NCI-H2107 treated with DMSO at 0.1 percent for 48 hours (cell line): ENCODE results near the gene NFKB2.

ENCODE experiments used
- DNase-seq: peaks from one replicate; lab custom pipeline; 2025; ENCODE audit not compliant: unreplicated experiment; lab: John Stamatoyannopoulos, UW

The NFKB2 gene

GRCh38 chr10:102407425-102408130 lies 12.1 kb downstream of the NFKB2 start:
- DNase-seq = no peak

DNA sequence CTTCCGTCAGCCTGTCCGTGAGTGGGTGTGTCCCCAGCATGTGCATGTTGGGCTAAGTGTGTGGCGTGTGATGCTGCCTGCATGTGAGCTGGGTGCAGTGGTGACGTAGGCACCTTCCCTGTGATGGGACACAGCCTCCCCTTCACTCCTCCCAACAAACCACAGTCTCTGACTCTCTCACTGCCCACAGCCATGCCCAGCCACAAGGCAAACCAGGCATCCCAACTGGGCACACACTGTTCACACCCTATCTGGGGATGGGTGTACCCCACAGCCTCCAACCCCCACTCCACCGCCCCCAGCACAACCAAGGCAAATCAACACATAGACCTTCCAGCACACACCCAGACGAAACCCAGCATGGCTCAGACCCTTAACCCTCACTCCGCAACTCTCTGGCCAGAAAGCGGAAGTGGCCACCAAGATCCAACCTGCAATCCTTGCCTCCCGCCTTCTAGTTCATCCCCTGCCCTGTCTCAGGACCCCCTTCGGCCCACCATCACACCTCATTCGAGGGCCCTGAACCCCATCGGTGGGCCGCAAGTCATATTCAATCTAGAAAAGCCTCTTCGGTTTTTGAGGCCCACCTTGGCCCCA lies 12.7 kb downstream of the NFKB2 start:
- no peak for DNase-seq

GRCh38 chr10:102408728-102409603 lies 13.5 kb downstream of the NFKB2 start:
- DNase-seq = no peak

DNA sequence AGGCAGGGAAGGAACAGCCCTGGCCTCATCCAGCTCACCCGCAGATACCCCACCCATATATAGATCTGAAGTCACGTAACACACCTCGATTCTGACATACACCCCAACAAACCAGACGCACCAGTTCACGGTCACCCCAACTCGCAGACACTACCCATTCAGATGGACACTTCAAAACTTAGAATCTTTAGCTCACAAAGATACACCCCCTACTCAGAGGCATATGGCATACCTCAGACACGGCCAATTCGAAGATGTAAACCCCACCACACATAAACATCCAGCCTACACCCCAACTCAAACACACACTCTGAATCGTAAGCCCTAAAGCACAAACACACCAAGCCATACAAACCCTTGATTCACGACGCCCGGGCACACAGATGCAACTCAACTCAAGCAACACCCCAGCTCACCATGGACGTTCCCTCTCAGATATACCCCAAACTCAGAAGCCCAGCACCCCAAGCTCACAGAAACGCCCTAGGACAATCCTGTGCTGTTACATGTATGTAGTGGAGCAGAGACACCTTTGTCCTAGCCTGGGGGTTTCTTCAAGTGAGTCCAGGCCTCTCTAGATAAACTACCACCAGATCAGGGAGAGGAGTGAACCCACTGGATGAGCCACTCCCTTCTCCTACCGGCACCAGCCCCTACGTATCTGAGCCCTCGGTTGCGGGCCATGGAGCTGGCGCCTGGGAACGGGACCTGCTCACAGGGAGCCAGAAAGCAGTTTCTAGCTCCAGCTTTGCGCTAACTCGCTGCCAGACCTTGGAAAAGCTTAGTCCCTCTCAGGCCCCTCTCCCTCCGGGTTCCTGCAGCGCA lies 14.3 kb downstream of the NFKB2 start:
- DNase-seq = no peak

- no peak for DNase-seq
These were observed 15.0 kb downstream of the NFKB2 start for GRCh38 chr10:102410429-102411073.

DNA sequence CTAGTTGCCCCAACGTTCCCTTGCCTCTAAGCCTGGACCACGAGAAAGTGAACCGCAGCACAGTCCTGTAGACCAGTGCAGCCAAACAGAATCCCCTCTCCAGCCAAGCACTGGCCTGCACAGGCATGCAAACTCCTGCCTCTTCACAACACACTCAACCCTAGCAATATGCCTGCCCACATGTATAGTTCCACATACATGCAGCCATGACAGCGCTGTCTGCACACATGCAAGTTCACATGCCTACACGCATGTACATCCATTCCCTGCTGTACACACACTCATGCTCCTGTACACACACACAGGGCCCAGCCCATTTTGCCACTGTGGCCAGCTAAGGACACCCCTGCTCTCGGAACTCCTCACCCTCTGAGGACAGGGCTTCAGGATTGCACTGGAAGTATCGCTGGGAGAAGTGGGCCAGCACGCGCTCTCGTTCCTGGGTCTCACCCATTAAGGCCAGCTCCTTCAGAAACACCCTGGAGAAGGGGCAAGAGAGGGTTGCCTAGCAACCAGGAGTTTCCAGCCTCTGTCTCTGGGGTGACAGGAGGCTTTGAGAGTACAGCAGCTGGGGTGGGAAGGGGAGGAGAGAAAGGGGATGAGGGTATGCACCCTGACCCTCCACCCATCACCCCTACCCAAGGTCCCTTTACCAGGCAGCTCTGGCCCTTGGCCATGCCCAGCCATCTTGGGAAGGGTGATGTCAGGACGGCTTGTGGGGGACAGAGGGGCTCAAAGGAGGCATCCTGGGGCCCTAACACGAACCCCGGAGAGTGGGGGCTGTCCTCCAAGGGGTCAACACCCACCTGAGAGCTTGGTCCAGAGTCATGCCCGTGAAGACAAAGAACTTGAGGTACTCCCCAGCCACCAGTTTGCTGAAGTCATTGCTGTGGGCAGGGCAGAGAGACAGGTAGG lies 16.1 kb downstream of the NFKB2 start:
- no peak for DNase-seq

- DNase-seq = no peak
These were observed 16.8 kb downstream of the NFKB2 start for GRCh38 chr10:102412293-102412692.

DNA sequence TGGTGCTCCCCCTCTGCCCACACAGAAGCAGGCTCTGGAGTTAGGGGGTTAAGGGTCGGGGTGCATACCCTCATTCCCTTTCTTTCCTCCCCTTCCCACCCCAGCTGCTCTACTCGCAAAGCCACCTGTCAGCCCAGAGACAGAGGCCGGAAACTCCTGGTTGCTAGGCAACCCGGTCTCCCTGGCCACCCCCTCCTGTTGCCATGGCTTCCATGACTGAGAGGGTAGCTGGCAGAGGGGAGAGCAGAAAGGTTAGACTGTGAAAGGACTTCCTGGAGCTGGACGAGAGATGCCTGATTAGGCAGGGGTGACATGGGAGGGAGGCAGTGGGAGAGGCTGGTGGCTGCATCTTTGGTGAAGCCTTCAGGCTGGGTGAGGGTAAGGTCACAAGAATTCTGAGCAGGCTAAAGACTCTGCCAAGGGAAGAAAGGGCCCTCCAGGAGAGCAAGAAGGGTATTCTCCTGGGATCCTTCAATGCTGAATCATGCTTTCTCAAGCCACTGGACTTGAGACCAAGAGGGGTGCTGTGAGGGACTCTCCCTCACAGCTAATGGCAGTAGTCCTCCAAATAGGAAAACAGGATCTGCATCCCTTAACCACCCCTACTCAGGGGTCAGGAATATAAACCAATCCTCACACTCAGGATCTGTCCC lies 17.7 kb downstream of the NFKB2 start:
- peak; percentile 7 for DNase-seq

- DNase-seq = no peak
These were observed 18.5 kb downstream of the NFKB2 start for GRCh38 chr10:102413806-102414561.

DNA sequence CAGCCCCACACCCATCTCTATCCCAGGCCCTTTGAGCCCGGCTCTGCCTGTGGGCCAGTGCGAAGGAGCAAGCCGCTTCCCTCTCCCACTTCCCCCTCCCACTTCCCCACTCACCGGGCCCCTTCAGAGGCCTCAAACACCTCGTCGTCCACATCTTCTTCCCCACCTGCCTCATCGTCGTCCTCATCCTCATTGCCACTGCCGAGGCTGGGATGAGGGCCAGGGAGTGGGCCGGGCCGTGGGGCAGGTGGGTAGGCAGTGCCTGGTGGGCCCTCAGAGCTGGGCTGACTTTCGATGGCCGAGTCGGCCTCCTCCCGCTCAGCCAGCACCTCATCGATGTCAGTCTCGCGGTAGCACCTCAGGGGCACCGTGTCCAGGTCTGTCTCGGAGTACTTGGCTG lies 19.2 kb downstream of the NFKB2 start:
- DNase-seq = no peak

DNA sequence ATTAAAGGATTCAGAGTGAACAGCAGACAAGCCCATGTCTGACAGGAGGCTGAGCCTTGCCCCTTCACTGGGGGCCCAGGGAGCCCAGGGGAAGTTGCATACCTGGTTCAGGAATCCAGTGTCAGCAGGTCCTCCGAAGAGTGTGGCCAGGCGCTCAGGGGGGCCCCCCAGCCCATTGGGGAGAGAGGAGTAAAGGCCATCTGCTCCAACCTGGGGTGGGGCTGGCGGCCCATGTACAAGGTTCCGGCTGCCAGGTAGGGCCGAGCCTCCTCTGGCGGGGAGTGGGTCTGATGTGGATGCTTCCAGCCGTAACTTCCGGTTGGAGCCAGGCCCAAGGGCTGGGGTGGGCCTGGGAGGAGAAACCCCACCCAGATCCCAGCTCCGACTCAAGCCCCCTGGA lies 20.8 kb downstream of the NFKB2 start:
- DNase-seq = no peak

DNA sequence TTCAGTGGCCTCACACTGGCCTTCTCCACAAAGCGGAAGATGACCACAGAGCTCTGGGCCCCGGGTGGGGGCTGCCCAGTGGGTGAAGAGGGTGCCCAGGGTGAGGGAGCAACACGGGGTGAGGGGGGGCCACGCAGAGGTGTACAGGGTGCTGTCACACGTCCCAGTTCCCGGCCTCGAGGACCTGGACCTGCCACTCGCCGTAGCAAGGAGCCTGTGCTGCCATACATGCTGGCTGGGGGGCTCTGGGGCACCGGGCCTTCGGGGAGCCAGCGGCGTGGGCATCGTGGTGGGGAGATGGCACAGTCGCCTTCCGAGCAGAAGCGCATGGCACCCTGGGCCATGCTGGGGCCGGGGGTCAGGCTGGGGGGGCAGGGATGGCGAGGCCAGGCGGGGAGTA lies 21.2 kb downstream of the NFKB2 start:
- no peak for DNase-seq

DNA sequence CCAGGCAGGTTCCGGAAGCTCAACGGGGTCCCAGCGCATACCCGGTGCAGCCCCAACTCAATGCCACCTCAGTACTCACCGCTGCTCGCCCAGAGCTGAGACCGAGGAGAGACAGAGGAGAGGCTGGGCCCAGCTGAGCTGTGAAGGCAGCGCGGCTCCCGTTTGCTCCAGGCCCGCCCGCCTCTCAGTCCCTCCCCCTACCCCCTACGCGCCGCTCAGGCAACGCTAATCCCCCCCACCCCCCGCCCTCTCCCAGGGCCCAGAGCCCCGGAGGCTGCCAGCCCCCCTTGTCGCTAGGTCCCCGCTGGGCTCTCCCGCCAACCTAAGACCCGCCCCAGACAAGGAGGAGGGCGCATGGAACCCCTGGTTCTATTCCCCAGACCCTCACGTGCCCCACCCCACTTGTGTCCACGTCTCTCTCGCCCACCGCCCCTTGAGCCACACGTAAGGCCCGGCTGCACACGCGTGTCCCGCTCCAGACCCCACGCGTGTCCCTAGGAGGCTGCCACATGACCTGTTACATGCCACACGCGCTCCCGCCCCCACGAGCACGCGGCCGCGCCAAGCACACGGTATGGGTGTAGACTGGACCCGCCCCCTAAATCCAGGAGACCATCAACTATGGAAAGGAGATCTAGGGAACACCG lies 23.2 kb downstream of the NFKB2 start, which contains the start of gene PSD:
Gene PSD, minus strand, starts transcription at position 164 of the 647 bp plus-strand sequence. CDS start 1,747 bp downstream, outside the sequence.
- peak; percentile 52 for DNase-seq

- DNase-seq = peak; percentile 65
These were observed 24.0 kb downstream of the NFKB2 start for GRCh38 chr10:102419269-102420180.

GRCh38 chr10:102420181-102420713 lies 24.7 kb downstream of the NFKB2 start:
- DNase-seq = no peak
